HEK293 (cell line): Measurements from ENCODE around the gene MEI4.
A peak's percentile ranks its signal among the peaks of the same experiment; 100 is the strongest.

Source experiments
- CTCF ChIA-PET: fragments of 350-600 bp; formaldehyde crosslinking; extraction: SDS; loops from one replicate; lab custom pipeline; 2021; ENCODE audit warnings: antibody characterized with exemption; lab: Yijun Ruan, JAX
- POLR2A ChIA-PET: fragments of 300-600 bp; formaldehyde crosslinking; extraction: SDS; loops from one replicate; lab custom pipeline; 2020; ENCODE audit warnings: antibody characterized with exemption, inconsistent platforms; lab: Yijun Ruan, JAX
- H3K27ac ChIP-seq: fragments of 200-500 bp; sonication (Bioruptor generic); 2 replicates; pipeline ENCODE4 v1.5.1; 2014; ENCODE audit warnings: low read depth, low read length, control low read depth, inconsistent platforms; ENCODE audit errors: extremely low read depth
- H3K36me3 ChIP-seq, 2 experiments: fragments of 200-500 bp in 1 of 2; sonication (Bioruptor generic) in 1 of 2; 1 replicate in 1 of 2; 2 replicates in 1 of 2; pipeline ENCODE4 v1.5.1; 2014 to 2017; ENCODE audit warnings: inconsistent platforms in 2 of 2, low read length in 2 of 2; ENCODE audit not compliant: control insufficient read depth in 2 of 2, insufficient read depth in 1 of 2
- H3K4me1 ChIP-seq: fragments of 200-500 bp; sonication (Bioruptor generic); 2 replicates; pipeline ENCODE4 v1.5.1; 2014; ENCODE audit warnings: mild to moderate bottlenecking, low read length, inconsistent platforms; ENCODE audit not compliant: control insufficient read depth, insufficient read depth
- H3K4me3 ChIP-seq: 2 replicates; pipeline ENCODE4 v1.5.1; 2011; ENCODE audit warnings: low read depth, mild to moderate bottlenecking, control low read depth, low read length, moderate library complexity
- H3K9me3 ChIP-seq: fragments of 200-500 bp; sonication (Bioruptor generic); 2 replicates; pipeline ENCODE4 v1.5.1; 2014; ENCODE audit warnings: low read depth, low read length, inconsistent platforms; ENCODE audit not compliant: control insufficient read depth, insufficient read depth
- GLIS2 ChIP-seq: fragments of 450-650 bp; formaldehyde crosslinking; IDR thresholded peaks from 2 replicates; pipeline ENCODE4 v1.5.1; 2016; ENCODE audit warnings: missing biosample characterization, missing genetic modification characterization
- HOXC10 ChIP-seq: sonication (generic); formaldehyde crosslinking; IDR thresholded peaks from 2 replicates; pipeline ENCODE4 v1.8.1; 2023; ENCODE audit warnings: mild to moderate bottlenecking, missing genetic modification reagents
- KLF10 ChIP-seq: fragments of 450-650 bp; IDR thresholded peaks from 2 replicates; pipeline ENCODE4 v1.5.1; 2018; ENCODE audit warnings: missing biosample characterization, mild to moderate bottlenecking, missing genetic modification characterization
- KLF8 ChIP-seq: fragments of 450-650 bp; formaldehyde crosslinking; IDR thresholded peaks from 2 replicates; pipeline ENCODE4 v1.5.1; 2016; ENCODE audit warnings: missing biosample characterization, missing genetic modification characterization
- PRDM2 ChIP-seq: fragments of 450-650 bp; formaldehyde crosslinking; IDR thresholded peaks from 2 replicates; pipeline ENCODE4 v1.5.1; 2016; ENCODE audit warnings: missing biosample characterization, missing genetic modification characterization, borderline replicate concordance
- REST ChIP-seq: fragments of 450-650 bp; formaldehyde crosslinking; IDR thresholded peaks from 2 replicates; pipeline ENCODE4 v1.5.1; 2016; ENCODE audit warnings: missing biosample characterization, missing genetic modification characterization
- SETDB1 ChIP-seq: IDR thresholded peaks from one replicate; pipeline ENCODE4 v1.6.1; 2017; ENCODE audit warnings: mild to moderate bottlenecking, low read length, moderate library complexity, mixed read lengths; ENCODE audit not compliant: insufficient read length
- ZBTB10 ChIP-seq: fragments of 450-650 bp; formaldehyde crosslinking; IDR thresholded peaks from 2 replicates; pipeline ENCODE4 v1.5.1; 2016; ENCODE audit warnings: missing biosample characterization, missing genetic modification characterization
- ZNF211 ChIP-seq: fragments of 450-650 bp; formaldehyde crosslinking; IDR thresholded peaks from 2 replicates; pipeline ENCODE4 v1.5.1; 2016; ENCODE audit warnings: low read depth, missing biosample characterization, missing genetic modification characterization
- ZNF223 ChIP-seq: fragments of 450-650 bp; formaldehyde crosslinking; IDR thresholded peaks from 2 replicates; pipeline ENCODE4 v1.5.1; 2016; ENCODE audit warnings: missing biosample characterization, missing genetic modification characterization
- ZNF335 ChIP-seq: fragments of 450-650 bp; formaldehyde crosslinking; conservative IDR thresholded peaks from 2 replicates; pipeline ENCODE4 v1.5.1; 2016; ENCODE audit warnings: missing biosample characterization, missing genetic modification characterization
- ZNF341 ChIP-seq: fragments of 450-650 bp; formaldehyde crosslinking; IDR thresholded peaks from 2 replicates; pipeline ENCODE4; 2016; ENCODE audit warnings: low read depth, missing biosample characterization, missing genetic modification characterization
- ZNF354C ChIP-seq: fragments of 450-650 bp; formaldehyde crosslinking; IDR thresholded peaks from 2 replicates; pipeline ENCODE4 v1.5.1; 2016; ENCODE audit warnings: missing biosample characterization, missing genetic modification characterization, low read depth, borderline replicate concordance
- ZNF404 ChIP-seq: fragments of 450-650 bp; formaldehyde crosslinking; IDR thresholded peaks from 2 replicates; pipeline ENCODE4 v1.5.1; 2017; ENCODE audit warnings: missing biosample characterization, missing genetic modification characterization
- ZNF600 ChIP-seq: fragments of 450-650 bp; formaldehyde crosslinking; IDR thresholded peaks from 2 replicates; pipeline ENCODE4 v1.5.1; 2016; ENCODE audit warnings: missing biosample characterization, missing genetic modification characterization
- ZNF624 ChIP-seq: fragments of 450-650 bp; formaldehyde crosslinking; IDR thresholded peaks from 2 replicates; pipeline ENCODE4 v1.5.1; 2017; ENCODE audit warnings: missing biosample characterization, missing genetic modification characterization
- ZNF791 ChIP-seq: fragments of 450-650 bp; formaldehyde crosslinking; IDR thresholded peaks from 2 replicates; pipeline ENCODE4 v1.5.1; 2016; ENCODE audit warnings: missing biosample characterization, missing genetic modification characterization
- ZSCAN4 ChIP-seq: fragments of 450-650 bp; formaldehyde crosslinking; IDR thresholded peaks from 2 replicates; pipeline ENCODE4 v1.5.1; 2017; ENCODE audit warnings: missing biosample characterization, missing genetic modification characterization

MEI4 gene

GRCh38 chr6:77652739-77653138 is at the start of gene MEI4:
Gene MEI4, plus strand, starts transcription at chr6:77653039. Its CDS starts 37,633 bp downstream, at chr6:77690672.
- H3K27ac ChIP-seq, result no peak within 1 kb of the TSS
- ChIA-PET POLR2A (no interaction called here), CTCF (no interaction called here)
- no peak within 1 kb of the TSS for H3K4me3 ChIP-seq
- H3K9me3 ChIP-seq, result no peaks in the 10 kb centered on the region
- no peaks in the 10 kb centered on the region for H3K36me3 ChIP-seq
- no peaks in the 10 kb centered on the region for H3K4me1 ChIP-seq
- TF ChIP-seq KLF8 (tag by site-specific recombination) (no peak), ZNF341 (tag by site-specific recombination) (no peak), ZNF624 (no peak), GLIS2 (no peak), ZNF223 (tag by site-specific recombination) (no peak), HOXC10 (CRISPR knock-in tag) (no peak), ZNF791 (tag by site-specific recombination) (no peak), ZBTB10 (tag by site-specific recombination) (no peak)

- Histone ChIP-seq H3K9me3 (no peaks in the 10 kb centered on the region), H3K36me3 (no peaks in the 10 kb centered on the region), H3K4me1 (no peaks in the 10 kb centered on the region), H3K4me3 (no peak overlapping the region), H3K27ac (no peak overlapping the region)
- TF ChIP-seq ZNF335 (tag by site-specific recombination) (no peak), ZNF791 (tag by site-specific recombination) (peak; percentile 92), SETDB1 (peak; percentile 50)
- POLR2A ChIA-PET, result no interaction called here
- CTCF ChIA-PET, result interaction anchor here (0.7 to 2.8 kb wide), 2 partner anchors 15 to 341 kb away, joined by 3 to 11 read pairs; no protein-coding TSS in a partner anchor
These were observed 48.4 kb upstream of the MEI4 start for GRCh38 chr6:77604476-77604875.

GRCh38 chr6:77607004-77607403 is 45.8 kb upstream of the MEI4 start:
- TF ChIP-seq ZNF211 (no peak), ZNF404 (tag by site-specific recombination) (no peak), PRDM2 (tag by site-specific recombination) (no peak), ZNF354C (tag by site-specific recombination) (no peak), ZSCAN4 (tag by site-specific recombination) (no peak), ZNF600 (tag by site-specific recombination) (no peak), REST (tag by site-specific recombination) (no peak), KLF10 (no peak)
- TF ChIP-seq, all 188 proteins: peak for 0
- ChIA-PET CTCF (interaction anchor here (2.8 kb wide), 1 partner anchor 13 kb away, joined by 11 read pairs; no protein-coding TSS in a partner anchor), POLR2A (no interaction called here)
- H3K36me3 ChIP-seq, result no peaks in the 10 kb centered on the region
- H3K27ac ChIP-seq, result no peak overlapping the region
- H3K4me3 ChIP-seq, result no peak overlapping the region
- no peaks in the 10 kb centered on the region for H3K9me3 ChIP-seq
- no peaks in the 10 kb centered on the region for H3K4me1 ChIP-seq
